Measurements from ENCODE around the gene SH3BP5.
A peak's percentile ranks its signal among the peaks of the same experiment; 100 is the strongest.

The SH3BP5 gene, protein sequence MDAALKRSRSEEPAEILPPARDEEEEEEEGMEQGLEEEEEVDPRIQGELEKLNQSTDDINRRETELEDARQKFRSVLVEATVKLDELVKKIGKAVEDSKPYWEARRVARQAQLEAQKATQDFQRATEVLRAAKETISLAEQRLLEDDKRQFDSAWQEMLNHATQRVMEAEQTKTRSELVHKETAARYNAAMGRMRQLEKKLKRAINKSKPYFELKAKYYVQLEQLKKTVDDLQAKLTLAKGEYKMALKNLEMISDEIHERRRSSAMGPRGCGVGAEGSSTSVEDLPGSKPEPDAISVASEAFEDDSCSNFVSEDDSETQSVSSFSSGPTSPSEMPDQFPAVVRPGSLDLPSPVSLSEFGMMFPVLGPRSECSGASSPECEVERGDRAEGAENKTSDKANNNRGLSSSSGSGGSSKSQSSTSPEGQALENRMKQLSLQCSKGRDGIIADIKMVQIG

DNA sequence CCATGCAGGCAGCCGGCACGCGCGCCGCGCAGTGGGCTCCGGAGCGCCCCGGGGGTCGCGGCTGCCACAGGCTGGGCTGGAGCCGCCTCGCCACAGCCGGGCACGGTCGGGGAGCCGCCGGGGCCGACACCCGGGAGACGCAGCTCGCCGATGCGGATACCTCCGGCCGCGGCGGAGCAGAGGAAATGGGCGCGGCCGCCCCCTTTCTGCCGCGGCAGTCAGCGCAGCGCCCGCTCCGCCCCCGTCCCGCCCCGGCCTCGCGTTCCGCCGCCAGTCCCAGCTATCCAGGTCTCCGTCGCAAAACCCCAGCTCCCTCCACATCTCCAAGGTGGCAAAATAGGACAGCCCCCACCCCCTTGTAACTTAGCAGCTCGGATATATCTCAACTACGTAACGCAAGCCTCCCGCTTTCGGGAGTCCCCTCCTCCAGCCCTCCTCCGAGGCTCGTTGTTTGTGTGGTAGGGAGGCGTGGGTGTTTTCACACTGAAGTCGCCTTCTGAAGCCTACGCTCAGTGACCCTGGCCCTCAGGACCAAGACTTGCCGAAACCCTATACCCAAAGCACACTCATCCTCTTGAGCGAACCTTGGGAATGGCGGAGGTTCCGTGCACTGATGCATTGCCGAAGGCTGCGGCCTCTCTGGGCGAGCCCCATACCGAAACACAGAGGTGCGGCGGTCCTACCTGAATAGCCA lies at the start of gene SH3BP5:
Gene SH3BP5 (minus strand): TSS at position 182 of the 694 bp plus-strand sequence. CDS start 178 bp downstream, at position 4.
- DNase-seq (ENCODE audit: low read depth), result no peak
- TF ChIP-seq, protein P1, sequence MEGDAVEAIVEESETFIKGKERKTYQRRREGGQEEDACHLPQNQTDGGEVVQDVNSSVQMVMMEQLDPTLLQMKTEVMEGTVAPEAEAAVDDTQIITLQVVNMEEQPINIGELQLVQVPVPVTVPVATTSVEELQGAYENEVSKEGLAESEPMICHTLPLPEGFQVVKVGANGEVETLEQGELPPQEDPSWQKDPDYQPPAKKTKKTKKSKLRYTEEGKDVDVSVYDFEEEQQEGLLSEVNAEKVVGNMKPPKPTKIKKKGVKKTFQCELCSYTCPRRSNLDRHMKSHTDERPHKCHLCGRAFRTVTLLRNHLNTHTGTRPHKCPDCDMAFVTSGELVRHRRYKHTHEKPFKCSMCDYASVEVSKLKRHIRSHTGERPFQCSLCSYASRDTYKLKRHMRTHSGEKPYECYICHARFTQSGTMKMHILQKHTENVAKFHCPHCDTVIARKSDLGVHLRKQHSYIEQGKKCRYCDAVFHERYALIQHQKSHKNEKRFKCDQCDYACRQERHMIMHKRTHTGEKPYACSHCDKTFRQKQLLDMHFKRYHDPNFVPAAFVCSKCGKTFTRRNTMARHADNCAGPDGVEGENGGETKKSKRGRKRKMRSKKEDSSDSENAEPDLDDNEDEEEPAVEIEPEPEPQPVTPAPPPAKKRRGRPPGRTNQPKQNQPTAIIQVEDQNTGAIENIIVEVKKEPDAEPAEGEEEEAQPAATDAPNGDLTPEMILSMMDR (IDR thresholded peaks at IDR 0.05; ENCODE audit: low read depth, low read length, missing control alignments), result peak; percentile 46
- peak within 1 kb of the TSS; percentile 94 for H3K4me3 ChIP-seq (ENCODE audit: low read depth, low read length)

DNA sequence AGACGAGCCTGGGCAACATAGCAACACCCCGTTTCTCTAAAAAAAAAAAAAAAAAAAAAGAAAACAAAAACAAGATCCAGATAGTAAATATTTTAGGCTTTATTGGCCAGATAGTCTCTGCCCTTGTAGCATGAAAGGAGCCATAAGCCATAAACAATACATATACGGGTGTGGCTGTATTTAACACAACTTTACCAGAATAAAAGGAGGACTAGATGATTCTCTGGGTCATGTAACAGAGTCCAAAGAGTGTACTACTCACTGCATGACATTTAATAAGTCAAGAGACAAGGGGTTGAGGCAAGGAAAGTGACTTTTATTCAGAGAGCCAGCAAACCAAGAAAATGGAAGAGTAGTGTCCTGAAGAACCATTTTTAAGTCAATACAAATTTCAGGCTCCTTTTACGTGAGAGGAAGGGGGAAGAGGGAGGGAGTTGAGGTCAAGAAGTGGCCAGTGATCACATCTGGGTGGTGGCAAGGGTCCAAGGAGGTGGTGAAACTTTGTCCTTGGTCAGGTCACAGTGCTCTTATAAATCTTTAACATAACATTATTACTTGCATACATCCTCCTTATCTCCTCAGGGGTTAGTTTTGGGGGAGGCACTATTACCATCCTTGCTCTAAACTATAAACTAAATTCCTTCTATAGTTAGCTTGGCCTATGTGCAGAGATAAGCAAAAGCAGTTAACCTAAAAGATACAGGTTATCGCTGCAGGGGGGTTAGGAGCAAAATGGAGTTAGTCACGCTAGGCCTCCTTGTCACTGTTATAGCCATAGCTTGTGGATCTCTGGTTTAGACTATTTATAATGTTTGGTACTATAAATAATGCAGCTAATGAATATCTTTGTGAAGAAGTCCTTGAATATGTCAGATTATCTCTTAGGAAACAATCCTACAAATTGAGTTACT lies 48.8 kb upstream of the SH3BP5 start:
- TF ChIP-seq, protein P1 (IDR thresholded peaks at IDR 0.05; ENCODE audit: low read depth, low read length, missing control alignments), result no peak
- no peak for DNase-seq (ENCODE audit: low read depth)
- H3K4me3 ChIP-seq (ENCODE audit: low read depth, low read length), result no peak overlapping the region

DNA sequence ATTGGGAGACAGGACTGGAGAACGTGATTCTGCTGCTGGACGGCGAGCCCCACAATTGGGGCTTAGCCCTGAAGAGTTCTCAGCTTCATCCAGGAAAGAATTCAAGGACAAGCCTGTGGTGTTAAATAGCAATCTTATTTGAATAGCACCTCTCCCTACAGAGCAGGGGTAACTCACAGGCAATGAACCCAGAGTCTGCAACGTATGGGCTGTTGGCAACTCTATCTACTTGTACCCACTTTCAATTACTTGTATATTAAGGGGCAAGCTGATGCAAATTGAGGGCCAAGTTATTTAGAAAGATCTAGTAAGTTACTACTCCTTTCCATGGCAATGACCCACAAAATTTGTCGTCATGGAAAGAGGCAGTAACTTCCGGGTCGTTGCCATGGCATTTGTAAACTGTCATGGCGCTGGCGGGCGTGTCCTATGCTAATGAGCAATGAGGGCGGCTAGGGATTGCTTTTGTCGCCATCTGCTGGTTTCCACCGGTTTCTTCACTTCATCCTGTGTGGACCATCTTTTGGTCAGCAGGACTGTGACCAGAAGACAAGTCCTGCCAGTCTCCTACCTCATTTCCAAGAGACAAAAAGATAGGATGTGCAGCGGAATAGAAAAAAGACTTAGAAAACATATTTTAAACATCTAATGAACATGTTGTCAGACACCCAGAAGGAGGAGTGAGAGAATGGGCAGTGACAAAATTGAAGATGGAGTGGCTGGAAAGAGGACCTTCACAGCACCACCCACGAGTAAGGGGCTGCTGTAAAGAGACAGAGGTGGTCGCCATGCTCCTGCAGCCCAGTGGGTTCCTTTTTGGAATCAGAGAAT lies 45.8 kb upstream of the SH3BP5 start:
- H3K4me3 ChIP-seq (ENCODE audit: low read depth, low read length), result no peak overlapping the region
- peak; percentile 92 for DNase-seq (ENCODE audit: low read depth)
- TF ChIP-seq, protein P1 (IDR thresholded peaks at IDR 0.05; ENCODE audit: low read depth, low read length, missing control alignments), result peak; percentile 87

DNA sequence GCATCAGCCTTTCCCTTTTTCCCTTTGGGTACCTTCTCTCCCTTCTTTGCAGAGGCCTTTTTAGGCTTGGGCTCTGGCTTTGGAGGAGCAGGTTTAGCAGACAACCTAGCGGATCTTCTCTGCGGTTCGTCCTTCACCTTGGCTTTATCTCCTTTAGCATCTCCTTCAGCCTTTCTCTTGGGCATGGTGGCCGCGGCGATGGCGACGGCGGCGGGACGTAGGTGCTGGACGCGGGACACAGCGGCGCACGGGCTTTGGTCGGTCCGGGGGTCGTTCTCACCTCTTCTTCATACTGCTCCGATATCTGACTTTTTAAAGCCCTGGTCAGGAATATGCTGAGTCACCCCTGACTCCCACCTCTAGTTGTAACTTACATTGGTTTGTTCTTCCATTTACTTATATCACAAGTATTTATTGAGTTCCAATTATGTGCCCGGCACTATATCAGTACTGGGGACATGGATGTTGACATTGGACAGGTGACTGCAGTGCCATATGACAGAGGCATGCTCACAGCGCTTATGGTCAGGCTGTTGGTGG lies 43.1 kb upstream of the SH3BP5 start:
- no peak for DNase-seq (ENCODE audit: low read depth)
- no peak overlapping the region for H3K4me3 ChIP-seq (ENCODE audit: low read depth, low read length)
- TF ChIP-seq, protein P1 (IDR thresholded peaks at IDR 0.05; ENCODE audit: low read depth, low read length, missing control alignments), result no peak

DNA sequence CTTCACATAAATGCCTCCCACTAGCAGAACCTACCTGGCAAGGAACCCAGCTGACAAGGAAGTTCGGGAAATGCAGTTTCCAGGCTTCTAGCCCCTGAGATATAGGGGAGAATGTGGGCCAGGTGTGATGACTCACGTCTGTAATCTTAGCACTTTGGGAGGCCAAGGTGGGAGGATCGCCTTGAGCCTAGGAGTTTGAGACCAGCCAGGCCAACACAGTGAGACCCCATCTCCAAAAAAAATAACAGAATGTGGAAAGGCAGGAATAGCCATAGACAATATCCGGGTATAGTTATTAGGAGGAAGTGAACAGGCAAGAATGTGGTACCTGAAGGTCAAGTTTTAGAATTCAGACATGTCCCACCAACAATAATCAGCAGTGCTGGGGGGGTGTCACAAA lies 40.5 kb upstream of the SH3BP5 start:
- H3K4me3 ChIP-seq (ENCODE audit: low read depth, low read length), result no peak overlapping the region
- no peak for DNase-seq (ENCODE audit: low read depth)
- TF ChIP-seq, protein P1 (IDR thresholded peaks at IDR 0.05; ENCODE audit: low read depth, low read length, missing control alignments), result no peak

Measured in GM12864 (cell line).